WERI-Rb-1 (cell line): Measurements from ENCODE around the gene VIL1.

Experiments
- DNase-seq: peaks from one replicate; pipeline ENCODE4 v3.0.0-alpha.2; 2020
- H3K27ac ChIP-seq: fragments of 250-450 bp; sonication (Bioruptor Pico); 2 replicates; pipeline ENCODE4 v1.5.1; 2020; ENCODE audit warnings: mild to moderate bottlenecking, moderate library complexity
- H3K27me3 ChIP-seq: fragments of 250-450 bp; sonication (Bioruptor Pico); 2 replicates; pipeline ENCODE4 v1.5.1; 2021; ENCODE audit warnings: mild to moderate bottlenecking, low read depth, moderate library complexity; ENCODE audit not compliant: insufficient read depth, severe bottlenecking
- H3K36me3 ChIP-seq: fragments of 250-450 bp; sonication (Bioruptor Pico); 2 replicates; pipeline ENCODE4 v1.5.1; 2020; ENCODE audit warnings: mild to moderate bottlenecking, moderate library complexity
- H3K4me3 ChIP-seq: 2 replicates; pipeline ENCODE4 v1.5.1; 2011; ENCODE audit warnings: low read depth, mild to moderate bottlenecking, control low read depth, low read length
- H3K9me3 ChIP-seq: fragments of 250-450 bp; sonication (Bioruptor Pico); 2 replicates; pipeline ENCODE4 v1.5.1; 2021; ENCODE audit warnings: mild to moderate bottlenecking, moderate library complexity; ENCODE audit not compliant: severe bottlenecking
- TF ChIP-seq, protein P1 (sequence below): IDR thresholded peaks from 2 replicates; pipeline ENCODE4 v1.5.1; 2011; ENCODE audit warnings: low read depth, mild to moderate bottlenecking, control low read depth, inconsistent platforms, low read length

Gene VIL1

DNA sequence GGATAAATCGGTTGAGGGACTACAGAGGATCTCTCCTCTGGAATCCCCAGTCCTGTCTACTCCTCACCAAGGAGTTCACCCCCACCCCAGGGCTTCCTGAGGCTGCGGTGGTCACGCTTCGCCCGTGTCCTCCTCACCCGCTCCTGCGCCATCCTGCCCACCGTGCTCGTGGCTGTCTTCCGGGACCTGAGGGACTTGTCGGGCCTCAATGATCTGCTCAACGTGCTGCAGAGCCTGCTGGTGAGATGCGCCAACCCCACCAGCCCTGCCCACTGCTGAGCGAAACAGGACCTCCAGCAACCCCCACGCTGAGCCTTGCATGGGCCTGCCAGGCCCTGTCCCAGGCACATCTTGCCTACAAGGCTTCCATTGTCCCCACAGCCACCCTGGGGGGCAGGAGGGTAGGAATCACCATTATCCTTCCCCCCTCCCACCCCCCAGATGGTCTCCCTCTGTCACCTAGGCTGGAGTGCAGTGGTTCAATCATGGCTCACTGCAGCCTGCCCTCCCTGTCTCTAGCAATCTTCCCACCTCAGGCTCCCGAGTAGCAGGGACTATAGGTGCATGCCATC lies 25.9 kb upstream of the VIL1 start:
- no peaks in the 10 kb centered on the region for H3K27me3 ChIP-seq
- no peaks in the 10 kb centered on the region for H3K9me3 ChIP-seq
- TF ChIP-seq, protein P1, sequence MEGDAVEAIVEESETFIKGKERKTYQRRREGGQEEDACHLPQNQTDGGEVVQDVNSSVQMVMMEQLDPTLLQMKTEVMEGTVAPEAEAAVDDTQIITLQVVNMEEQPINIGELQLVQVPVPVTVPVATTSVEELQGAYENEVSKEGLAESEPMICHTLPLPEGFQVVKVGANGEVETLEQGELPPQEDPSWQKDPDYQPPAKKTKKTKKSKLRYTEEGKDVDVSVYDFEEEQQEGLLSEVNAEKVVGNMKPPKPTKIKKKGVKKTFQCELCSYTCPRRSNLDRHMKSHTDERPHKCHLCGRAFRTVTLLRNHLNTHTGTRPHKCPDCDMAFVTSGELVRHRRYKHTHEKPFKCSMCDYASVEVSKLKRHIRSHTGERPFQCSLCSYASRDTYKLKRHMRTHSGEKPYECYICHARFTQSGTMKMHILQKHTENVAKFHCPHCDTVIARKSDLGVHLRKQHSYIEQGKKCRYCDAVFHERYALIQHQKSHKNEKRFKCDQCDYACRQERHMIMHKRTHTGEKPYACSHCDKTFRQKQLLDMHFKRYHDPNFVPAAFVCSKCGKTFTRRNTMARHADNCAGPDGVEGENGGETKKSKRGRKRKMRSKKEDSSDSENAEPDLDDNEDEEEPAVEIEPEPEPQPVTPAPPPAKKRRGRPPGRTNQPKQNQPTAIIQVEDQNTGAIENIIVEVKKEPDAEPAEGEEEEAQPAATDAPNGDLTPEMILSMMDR = no peak
- no peak for DNase-seq
- H3K27ac ChIP-seq = no peak overlapping the region
- H3K36me3 ChIP-seq = no peaks in the 10 kb centered on the region
- no peak overlapping the region for H3K4me3 ChIP-seq

- no peak for DNase-seq
- Histone ChIP-seq H3K9me3 (no peaks in the 10 kb centered on the region), H3K4me3 (no peak overlapping the region), H3K27me3 (no peaks in the 10 kb centered on the region), H3K27ac (no peak overlapping the region), H3K36me3 (no peaks in the 10 kb centered on the region)
- TF ChIP-seq, protein P1 = no peak
Measured at GRCh38 chr2:218393750-218394290, 25.1 kb upstream of the VIL1 start.

DNA sequence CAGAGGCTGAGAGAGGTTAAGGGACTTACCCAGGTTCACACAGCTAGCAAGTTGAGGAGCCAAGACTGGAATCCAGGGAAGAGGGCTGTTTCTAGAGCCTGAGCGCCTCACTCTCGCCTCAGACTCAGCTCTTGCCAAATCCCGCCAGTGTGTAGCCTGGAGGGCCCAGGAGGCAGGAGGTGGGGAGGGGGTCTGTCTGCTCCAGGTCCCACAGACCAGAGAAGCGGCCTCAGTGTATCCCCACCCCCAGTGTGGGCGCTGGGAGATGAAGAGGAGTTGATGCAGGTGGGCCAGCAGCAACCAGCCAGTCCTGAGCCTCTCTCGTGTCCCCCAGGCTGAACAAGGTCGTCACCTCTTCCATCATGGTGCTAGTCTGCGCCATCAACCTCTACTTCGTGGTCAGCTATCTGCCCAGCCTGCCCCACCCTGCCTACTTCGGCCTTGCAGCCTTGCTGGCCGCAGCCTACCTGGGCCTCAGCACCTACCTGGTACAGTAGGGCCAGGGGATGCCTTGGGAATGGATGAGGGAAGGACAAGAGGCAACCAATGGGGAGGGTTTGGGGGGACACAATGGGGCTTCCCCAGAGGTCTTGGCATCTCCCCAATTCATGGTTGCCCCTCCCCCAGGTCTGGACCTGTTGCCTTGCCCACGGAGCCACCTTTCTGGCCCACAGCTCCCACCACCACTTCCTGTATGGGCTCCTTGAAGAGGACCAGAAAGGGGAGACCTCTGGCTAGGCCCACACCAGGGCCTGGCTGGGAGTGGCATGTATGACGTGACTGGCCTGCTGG lies 24.4 kb upstream of the VIL1 start:
- Histone ChIP-seq H3K36me3 (no peaks in the 10 kb centered on the region), H3K27ac (no peak overlapping the region), H3K27me3 (no peaks in the 10 kb centered on the region), H3K9me3 (no peaks in the 10 kb centered on the region), H3K4me3 (no peak overlapping the region)
- TF ChIP-seq, protein P1 = no peak
- DNase-seq = no peak

- DNase-seq = no peak
- TF ChIP-seq, protein P1 = no peak
- no peak overlapping the region for H3K27ac ChIP-seq
- no peak overlapping the region; the same call in 1 of the 2 replicates for H3K4me3 ChIP-seq
- no peaks in the 10 kb centered on the region for H3K9me3 ChIP-seq
- H3K27me3 ChIP-seq = no peaks in the 10 kb centered on the region
- no peaks in the 10 kb centered on the region for H3K36me3 ChIP-seq
Measured at GRCh38 chr2:218395090-218395444, 23.9 kb upstream of the VIL1 start.

DNA sequence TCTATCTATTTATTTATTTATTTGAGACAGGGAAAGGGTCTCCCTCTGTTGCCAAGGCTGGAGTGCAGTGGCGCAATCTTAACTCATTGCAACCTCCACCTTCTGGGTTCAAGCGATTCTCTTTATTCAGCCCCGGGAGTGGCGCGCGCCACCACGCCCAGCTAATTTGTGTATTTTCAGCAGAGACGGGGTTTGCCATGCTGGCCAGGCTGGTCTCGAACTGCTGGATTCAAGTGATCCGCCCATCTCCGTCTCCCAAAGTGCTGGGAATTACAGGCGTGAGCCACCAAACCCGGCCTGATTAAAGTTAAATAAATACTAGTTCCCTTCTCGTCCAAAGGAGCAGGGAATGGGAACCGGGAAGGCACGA lies 23.5 kb upstream of the VIL1 start:
- no peaks in the 10 kb centered on the region for H3K27me3 ChIP-seq
- peak overlapping the region; percentile 98 for H3K27ac ChIP-seq
- H3K4me3 ChIP-seq = peak overlapping the region; percentile 93
- no peak for DNase-seq
- H3K9me3 ChIP-seq = no peaks in the 10 kb centered on the region
- TF ChIP-seq, protein P1 = no peak
- no peaks in the 10 kb centered on the region for H3K36me3 ChIP-seq
